Peyer's patch (tissue), 4 donors: ENCODE measurements around the gene SGPL1.

Experiments
- POLR2A ChIP-seq, 2 donors: fragments of 450-650 bp; IDR thresholded peaks; one replicate each; pipeline ENCODE4 v1.5.1; 2017; ENCODE audit warnings: antibody characterized with exemption in 2 of 2, mild to moderate bottlenecking in 2 of 2, moderate library complexity in 2 of 2
- TF ChIP-seq, protein P1 (sequence below), 6 experiments: fragments of 450-650 bp in 4 of 6; fragments of 200-600 bp in 2 of 6; sonication (generic) in 1 of 6; IDR thresholded peaks; one replicate each; pipeline ENCODE4 v1.5.1; 2017 to 2019; ENCODE audit warnings: antibody characterized with exemption in 6 of 6, mild to moderate bottlenecking in 3 of 6, moderate library complexity in 1 of 6

DNA sequence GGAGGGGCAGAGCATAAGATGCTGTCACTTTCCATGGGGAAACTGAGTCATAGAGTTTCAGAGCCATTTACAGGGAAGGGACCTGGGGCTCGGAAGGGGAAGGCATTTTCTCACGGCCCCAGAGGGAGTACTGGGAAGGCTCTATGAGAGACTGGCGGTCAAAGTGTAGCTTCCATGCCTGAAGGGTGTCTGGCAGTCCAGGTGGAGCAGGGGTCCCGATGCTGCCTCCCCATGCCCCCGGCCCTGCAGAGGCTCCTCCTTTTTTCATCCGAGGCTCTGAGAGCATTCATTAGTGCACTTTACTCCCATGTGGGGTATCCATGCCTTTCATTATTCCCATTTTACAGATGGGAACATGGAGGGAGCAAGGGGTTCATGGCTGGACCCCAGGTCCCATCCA lies 100.5 kb downstream of the SGPL1 start:
- TF ChIP-seq, protein P1, sequence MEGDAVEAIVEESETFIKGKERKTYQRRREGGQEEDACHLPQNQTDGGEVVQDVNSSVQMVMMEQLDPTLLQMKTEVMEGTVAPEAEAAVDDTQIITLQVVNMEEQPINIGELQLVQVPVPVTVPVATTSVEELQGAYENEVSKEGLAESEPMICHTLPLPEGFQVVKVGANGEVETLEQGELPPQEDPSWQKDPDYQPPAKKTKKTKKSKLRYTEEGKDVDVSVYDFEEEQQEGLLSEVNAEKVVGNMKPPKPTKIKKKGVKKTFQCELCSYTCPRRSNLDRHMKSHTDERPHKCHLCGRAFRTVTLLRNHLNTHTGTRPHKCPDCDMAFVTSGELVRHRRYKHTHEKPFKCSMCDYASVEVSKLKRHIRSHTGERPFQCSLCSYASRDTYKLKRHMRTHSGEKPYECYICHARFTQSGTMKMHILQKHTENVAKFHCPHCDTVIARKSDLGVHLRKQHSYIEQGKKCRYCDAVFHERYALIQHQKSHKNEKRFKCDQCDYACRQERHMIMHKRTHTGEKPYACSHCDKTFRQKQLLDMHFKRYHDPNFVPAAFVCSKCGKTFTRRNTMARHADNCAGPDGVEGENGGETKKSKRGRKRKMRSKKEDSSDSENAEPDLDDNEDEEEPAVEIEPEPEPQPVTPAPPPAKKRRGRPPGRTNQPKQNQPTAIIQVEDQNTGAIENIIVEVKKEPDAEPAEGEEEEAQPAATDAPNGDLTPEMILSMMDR (IDR thresholded peaks at IDR 0.05), result no peak
- TF ChIP-seq POLR2A (IDR thresholded peaks at IDR 0.05), result no peak
